RWPE2 (cell line): ENCODE results near the gene ANG.

Source experiments
- ATAC-seq: fragments of 200-7000 bp; cut with Tn5 transposase; 3 replicates; pipeline ENCODE4 v1.9.1; 2021; ENCODE audit warnings: low read depth
- DNase-seq: peaks from one replicate; pipeline ENCODE4 v3.0.0-alpha.2; 2020; ENCODE audit warnings: low spot score
- H3K27ac ChIP-seq: fragments of 450-650 bp; 2 replicates; pipeline ENCODE4 v1.5.1; 2017; ENCODE audit warnings: mild to moderate bottlenecking; ENCODE audit not compliant: poor library complexity, severe bottlenecking
- H3K27me3 ChIP-seq: fragments of 250-450 bp; sonication (Bioruptor Pico); 2 replicates; pipeline ENCODE4 v1.5.1; 2021; ENCODE audit warnings: mild to moderate bottlenecking, moderate library complexity; ENCODE audit not compliant: insufficient read depth, poor library complexity, severe bottlenecking
- H3K36me3 ChIP-seq: fragments of 250-450 bp; sonication (Bioruptor Pico); 2 replicates; pipeline ENCODE4 v1.5.1; 2020; ENCODE audit warnings: low read depth, mild to moderate bottlenecking, moderate library complexity
- H3K4me1 ChIP-seq: fragments of 250-450 bp; sonication (Bioruptor Pico); 2 replicates; pipeline ENCODE4 v1.5.1; 2021; ENCODE audit warnings: mild to moderate bottlenecking, moderate library complexity; ENCODE audit not compliant: insufficient read depth, poor library complexity, severe bottlenecking
- H3K4me3 ChIP-seq: fragments of 250-450 bp; sonication (Bioruptor Pico); 2 replicates; pipeline ENCODE4 v1.5.1; 2021; ENCODE audit warnings: mild to moderate bottlenecking, moderate library complexity; ENCODE audit not compliant: severe bottlenecking
- H3K9me3 ChIP-seq: fragments of 250-450 bp; sonication (Bioruptor Pico); 2 replicates; pipeline ENCODE4 v1.5.1; 2021; ENCODE audit warnings: mild to moderate bottlenecking, moderate library complexity; ENCODE audit not compliant: severe bottlenecking
- TF ChIP-seq, protein P1 (sequence below): fragments of 450-650 bp; IDR thresholded peaks from one replicate; pipeline ENCODE4 v1.5.1; 2017; ENCODE audit warnings: mild to moderate bottlenecking, moderate library complexity; ENCODE audit not compliant: poor library complexity, severe bottlenecking

Gene ANG

GRCh38 chr14:20680843-20681347, 7.7 kb upstream of the ANG start:
- no peak for DNase-seq
- H3K27ac ChIP-seq = peak overlapping the region; percentile 92
- no peak for ATAC-seq
- TF ChIP-seq, protein P1, sequence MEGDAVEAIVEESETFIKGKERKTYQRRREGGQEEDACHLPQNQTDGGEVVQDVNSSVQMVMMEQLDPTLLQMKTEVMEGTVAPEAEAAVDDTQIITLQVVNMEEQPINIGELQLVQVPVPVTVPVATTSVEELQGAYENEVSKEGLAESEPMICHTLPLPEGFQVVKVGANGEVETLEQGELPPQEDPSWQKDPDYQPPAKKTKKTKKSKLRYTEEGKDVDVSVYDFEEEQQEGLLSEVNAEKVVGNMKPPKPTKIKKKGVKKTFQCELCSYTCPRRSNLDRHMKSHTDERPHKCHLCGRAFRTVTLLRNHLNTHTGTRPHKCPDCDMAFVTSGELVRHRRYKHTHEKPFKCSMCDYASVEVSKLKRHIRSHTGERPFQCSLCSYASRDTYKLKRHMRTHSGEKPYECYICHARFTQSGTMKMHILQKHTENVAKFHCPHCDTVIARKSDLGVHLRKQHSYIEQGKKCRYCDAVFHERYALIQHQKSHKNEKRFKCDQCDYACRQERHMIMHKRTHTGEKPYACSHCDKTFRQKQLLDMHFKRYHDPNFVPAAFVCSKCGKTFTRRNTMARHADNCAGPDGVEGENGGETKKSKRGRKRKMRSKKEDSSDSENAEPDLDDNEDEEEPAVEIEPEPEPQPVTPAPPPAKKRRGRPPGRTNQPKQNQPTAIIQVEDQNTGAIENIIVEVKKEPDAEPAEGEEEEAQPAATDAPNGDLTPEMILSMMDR = no peak
- H3K4me3 ChIP-seq = peak overlapping the region; percentile 80
- H3K36me3 ChIP-seq = no peaks in the 10 kb centered on the region
- H3K4me1 ChIP-seq = peaks cover 3% of the 10 kb centered on the region
- no peaks in the 10 kb centered on the region for H3K27me3 ChIP-seq
- H3K9me3 ChIP-seq = no peaks in the 10 kb centered on the region

- peak; percentile 9 for ATAC-seq
Measured at GRCh38 chr14:20681348-20682126, 7.0 kb upstream of the ANG start.

DNA sequence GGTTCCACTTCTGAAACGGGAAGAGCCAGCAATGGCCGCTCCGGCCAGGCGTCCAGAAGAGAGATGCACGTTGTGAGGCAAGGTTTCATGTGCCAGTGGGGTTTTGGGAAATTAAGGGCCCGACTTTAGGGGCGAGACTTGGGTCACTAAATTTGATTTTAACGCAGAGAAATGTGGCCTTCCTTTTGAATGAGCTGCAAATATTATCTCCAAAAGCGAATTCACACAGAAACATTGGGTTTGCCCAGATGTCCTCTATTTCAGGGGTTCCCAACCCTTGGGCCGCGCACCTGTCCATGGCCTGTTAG, 6.5 kb upstream of the ANG start:
- peaks cover 3% of the 10 kb centered on the region for H3K4me1 ChIP-seq
- no peaks in the 10 kb centered on the region for H3K36me3 ChIP-seq
- DNase-seq = no peak
- ATAC-seq = no peak
- H3K27ac ChIP-seq = peak overlapping the region; percentile 92
- H3K9me3 ChIP-seq = no peaks in the 10 kb centered on the region
- no peaks in the 10 kb centered on the region for H3K27me3 ChIP-seq
- H3K4me3 ChIP-seq = peak overlapping the region; percentile 80
- TF ChIP-seq, protein P1 = no peak

More at GRCh38 chr14:20681348-20682126, 7.0 kb upstream of the ANG start:
- H3K4me3 ChIP-seq = peak overlapping the region; percentile 80
- peaks cover 3% of the 10 kb centered on the region for H3K4me1 ChIP-seq
- no peaks in the 10 kb centered on the region for H3K27me3 ChIP-seq
- no peaks in the 10 kb centered on the region for H3K9me3 ChIP-seq
- no peaks in the 10 kb centered on the region for H3K36me3 ChIP-seq
- DNase-seq = no peak
- H3K27ac ChIP-seq = peak overlapping the region; percentile 92
- TF ChIP-seq, protein P1 = no peak

GRCh38 chr14:20682435-20683124, 6.0 kb upstream of the ANG start:
- TF ChIP-seq, protein P1 = no peak
- peaks cover 3% of the 10 kb centered on the region for H3K4me1 ChIP-seq
- DNase-seq = peak; percentile 92

More at GRCh38 chr14:20682435-20683124, 6.0 kb upstream of the ANG start:
- H3K27me3 ChIP-seq = no peaks in the 10 kb centered on the region
- no peaks in the 10 kb centered on the region for H3K9me3 ChIP-seq
- ATAC-seq = peak; percentile 64
- no peaks in the 10 kb centered on the region for H3K36me3 ChIP-seq
- H3K27ac ChIP-seq = peak overlapping the region; percentile 92
- H3K4me3 ChIP-seq = peak overlapping the region; percentile 80
